Neural cell (in vitro differentiated cells): Measurements from ENCODE around the gene SMAD1. TPM values are rescaled to one million over a fixed set of nuclear protein-coding genes. Genes with fewer than 3 reads are reported as not detected.

Source experiments
- H2AFZ ChIP-seq: fragments of 200-600, 300-800 bp; sonication (generic), shearing (Covaris generic); 2 replicates; pipeline ENCODE4 v1.6.0; 2014; ENCODE audit warnings: low read depth, mild to moderate bottlenecking, antibody characterized with exemption, low read length, moderate library complexity
- H3F3A ChIP-seq: fragments of 200-600 bp; shearing (Covaris generic); 2 replicates; pipeline ENCODE4 v1.6.1; 2016; ENCODE audit warnings: mild to moderate bottlenecking, moderate library complexity, mixed read lengths, antibody characterized with exemption, low read length; ENCODE audit not compliant: insufficient read depth, poor library complexity, severe bottlenecking
- H3K27ac ChIP-seq: fragments of 200-600, 300-800 bp; sonication (generic), shearing (Covaris generic); 2 replicates; pipeline ENCODE4 v1.5.1; 2014; ENCODE audit warnings: mild to moderate bottlenecking, low read length, moderate library complexity
- H3K27me3 ChIP-seq: fragments of 300-800, 200-600 bp; sonication (generic), shearing (Covaris generic); 2 replicates; pipeline ENCODE4 v1.6.0; 2014; ENCODE audit warnings: mild to moderate bottlenecking, low read depth, low read length, moderate library complexity; ENCODE audit not compliant: insufficient read depth
- H3K36me3 ChIP-seq: fragments of 300-800, 200-600 bp; sonication (generic), shearing (Covaris generic); 2 replicates; pipeline ENCODE4 v1.5.1; 2014; ENCODE audit warnings: mild to moderate bottlenecking, antibody characterized with exemption, low read length, moderate library complexity; ENCODE audit not compliant: insufficient read depth
- H3K4me2 ChIP-seq: fragments of 300-800, 200-600 bp; sonication (generic), shearing (Covaris generic); 2 replicates; pipeline ENCODE4 v1.6.0; 2014; ENCODE audit warnings: mild to moderate bottlenecking, low read length
- H3K4me3 ChIP-seq: fragments of 300-800, 200-600 bp; sonication (generic), shearing (Covaris generic); 2 replicates; pipeline ENCODE4 v1.5.1; 2014; ENCODE audit warnings: mild to moderate bottlenecking, low read length, moderate library complexity
- H3K79me2 ChIP-seq: fragments of 200-600 bp; shearing (Covaris generic); replicated peaks from 2 replicates; pipeline ENCODE4 v1.6.0; 2014; ENCODE audit warnings: mild to moderate bottlenecking, low read length, moderate library complexity; ENCODE audit not compliant: insufficient read depth
- H3K9ac ChIP-seq: fragments of 300-800, 200-600 bp; sonication (generic), shearing (Covaris generic); 2 replicates; pipeline ENCODE4 v1.6.1; 2016; ENCODE audit warnings: mild to moderate bottlenecking, low read length, mixed read lengths
- H3K9me2 ChIP-seq: fragments of 200-600 bp; shearing (Covaris generic); 2 replicates; pipeline ENCODE4 v1.6.1; 2016; ENCODE audit warnings: mild to moderate bottlenecking, low read length, mixed read lengths; ENCODE audit not compliant: insufficient read depth
- H3K9me3 ChIP-seq: fragments of 200-600, 300-800 bp; sonication (generic), shearing (Covaris generic); 2 replicates; pipeline ENCODE4 v1.6.1; 2016; ENCODE audit warnings: mild to moderate bottlenecking, mixed run types, low read length, moderate library complexity, mixed read lengths
- H4K20me1 ChIP-seq: fragments of 200-600 bp; shearing (Covaris generic); 2 replicates; pipeline ENCODE4 v1.6.1; 2016; ENCODE audit warnings: mild to moderate bottlenecking, mixed run types; ENCODE audit not compliant: insufficient read depth
- EP300 ChIP-seq: fragments of 450-650 bp; conservative IDR thresholded peaks from 2 replicates; pipeline ENCODE4 v1.6.1; 2014; ENCODE audit warnings: antibody characterized with exemption, mild to moderate bottlenecking, moderate library complexity; ENCODE audit not compliant: poor library complexity, severe bottlenecking
- EZH2 ChIP-seq: fragments of 200-600, 300-800 bp; shearing (Covaris generic), sonication (generic); IDR thresholded peaks from 2 replicates; pipeline ENCODE4 v1.6.1; 2014; ENCODE audit warnings: antibody characterized with exemption, low read length, borderline replicate concordance, mild to moderate bottlenecking; ENCODE audit not compliant: insufficient read depth, poor library complexity, severe bottlenecking
- MXI1 ChIP-seq: fragments of 450-650 bp; conservative IDR thresholded peaks from 2 replicates; pipeline ENCODE4 v1.6.1; 2014; ENCODE audit warnings: antibody characterized with exemption, mild to moderate bottlenecking; ENCODE audit not compliant: poor library complexity, severe bottlenecking
- POLR2AphosphoS5 ChIP-seq: IDR thresholded peaks from 2 replicates; pipeline ENCODE4 v1.6.1; 2012
- RAD21 ChIP-seq: fragments of 450-650 bp; conservative IDR thresholded peaks from 2 replicates; pipeline ENCODE4 v1.6.1; 2014; ENCODE audit warnings: antibody characterized with exemption, mild to moderate bottlenecking, moderate library complexity
- SMC3 ChIP-seq: fragments of 450-650 bp; conservative IDR thresholded peaks from 2 replicates; pipeline ENCODE4 v1.6.1; 2014; ENCODE audit warnings: antibody characterized with exemption, mild to moderate bottlenecking, moderate library complexity; ENCODE audit not compliant: poor library complexity
- TAF1 ChIP-seq: IDR thresholded peaks from 2 replicates; pipeline ENCODE4 v1.6.1; 2012; ENCODE audit warnings: low read depth
- polyA plus RNA-seq: library from polyadenylated mRNA; depleted of rRNA; stranded (reverse); fragments of >200 nt; gene quantifications from 2 replicates; pipeline ENCODE4 v1.2.3, GENCODE V29; 2014
- TF ChIP-seq, protein P1 (sequence below): IDR thresholded peaks from 2 replicates; pipeline ENCODE4 v1.6.1; 2012; ENCODE audit warnings: borderline replicate concordance
- TF ChIP-seq, protein P2 (sequence below): fragments of 450-650 bp; IDR thresholded peaks from 2 replicates; pipeline ENCODE4 v1.5.1; 2014; ENCODE audit warnings: antibody characterized with exemption, mild to moderate bottlenecking, moderate library complexity; ENCODE audit not compliant: poor library complexity, severe bottlenecking

The SMAD1 gene
- polyA plus RNA-seq, 1 donor from 2014 or later, result 31.7 TPM

DNA sequence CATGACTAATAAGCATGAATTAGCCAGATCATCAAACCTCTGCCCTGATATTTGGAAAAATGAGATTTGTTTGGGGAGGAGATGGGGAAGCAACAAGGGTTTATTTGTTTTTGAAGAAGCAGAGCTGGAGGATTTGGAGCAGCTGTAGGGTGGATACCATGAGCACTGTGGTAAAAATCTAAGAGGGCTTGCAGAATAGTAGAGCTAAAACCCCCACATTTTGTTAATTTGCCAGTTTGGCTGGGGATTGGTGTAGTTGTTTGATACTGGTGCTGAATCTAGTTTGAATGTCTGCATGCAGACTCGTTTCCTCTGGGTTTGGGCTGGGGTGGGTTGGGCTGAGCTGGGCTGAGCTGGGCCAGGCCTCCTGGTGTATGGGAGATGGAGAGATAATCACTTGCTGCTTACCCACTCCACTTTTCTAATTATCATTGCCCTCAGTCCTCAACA lies 43.7 kb downstream of the SMAD1 start:
- H4K20me1 ChIP-seq, result no peaks in the 10 kb centered on the region
- no peaks in the 10 kb centered on the region for H3K9me2 ChIP-seq
- no peaks in the 10 kb centered on the region for H3K36me3 ChIP-seq
- H3K4me3 ChIP-seq, result no peak overlapping the region
- H3K27ac ChIP-seq, result no peak overlapping the region
- H3F3A ChIP-seq, result no peaks in the 10 kb centered on the region
- H3K9me3 ChIP-seq, result no peaks in the 10 kb centered on the region
- no peak overlapping the region for H3K4me2 ChIP-seq
- H3K9ac ChIP-seq, result no peak overlapping the region
- no peaks in the 10 kb centered on the region for H3K27me3 ChIP-seq
- H3K79me2 ChIP-seq, result peaks cover 13% of the 10 kb centered on the region
- TF ChIP-seq, protein P1, sequence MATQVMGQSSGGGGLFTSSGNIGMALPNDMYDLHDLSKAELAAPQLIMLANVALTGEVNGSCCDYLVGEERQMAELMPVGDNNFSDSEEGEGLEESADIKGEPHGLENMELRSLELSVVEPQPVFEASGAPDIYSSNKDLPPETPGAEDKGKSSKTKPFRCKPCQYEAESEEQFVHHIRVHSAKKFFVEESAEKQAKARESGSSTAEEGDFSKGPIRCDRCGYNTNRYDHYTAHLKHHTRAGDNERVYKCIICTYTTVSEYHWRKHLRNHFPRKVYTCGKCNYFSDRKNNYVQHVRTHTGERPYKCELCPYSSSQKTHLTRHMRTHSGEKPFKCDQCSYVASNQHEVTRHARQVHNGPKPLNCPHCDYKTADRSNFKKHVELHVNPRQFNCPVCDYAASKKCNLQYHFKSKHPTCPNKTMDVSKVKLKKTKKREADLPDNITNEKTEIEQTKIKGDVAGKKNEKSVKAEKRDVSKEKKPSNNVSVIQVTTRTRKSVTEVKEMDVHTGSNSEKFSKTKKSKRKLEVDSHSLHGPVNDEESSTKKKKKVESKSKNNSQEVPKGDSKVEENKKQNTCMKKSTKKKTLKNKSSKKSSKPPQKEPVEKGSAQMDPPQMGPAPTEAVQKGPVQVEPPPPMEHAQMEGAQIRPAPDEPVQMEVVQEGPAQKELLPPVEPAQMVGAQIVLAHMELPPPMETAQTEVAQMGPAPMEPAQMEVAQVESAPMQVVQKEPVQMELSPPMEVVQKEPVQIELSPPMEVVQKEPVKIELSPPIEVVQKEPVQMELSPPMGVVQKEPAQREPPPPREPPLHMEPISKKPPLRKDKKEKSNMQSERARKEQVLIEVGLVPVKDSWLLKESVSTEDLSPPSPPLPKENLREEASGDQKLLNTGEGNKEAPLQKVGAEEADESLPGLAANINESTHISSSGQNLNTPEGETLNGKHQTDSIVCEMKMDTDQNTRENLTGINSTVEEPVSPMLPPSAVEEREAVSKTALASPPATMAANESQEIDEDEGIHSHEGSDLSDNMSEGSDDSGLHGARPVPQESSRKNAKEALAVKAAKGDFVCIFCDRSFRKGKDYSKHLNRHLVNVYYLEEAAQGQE, result no peak
- TF ChIP-seq EP300, result no peak
- H2AFZ ChIP-seq, result no peak overlapping the region

DNA sequence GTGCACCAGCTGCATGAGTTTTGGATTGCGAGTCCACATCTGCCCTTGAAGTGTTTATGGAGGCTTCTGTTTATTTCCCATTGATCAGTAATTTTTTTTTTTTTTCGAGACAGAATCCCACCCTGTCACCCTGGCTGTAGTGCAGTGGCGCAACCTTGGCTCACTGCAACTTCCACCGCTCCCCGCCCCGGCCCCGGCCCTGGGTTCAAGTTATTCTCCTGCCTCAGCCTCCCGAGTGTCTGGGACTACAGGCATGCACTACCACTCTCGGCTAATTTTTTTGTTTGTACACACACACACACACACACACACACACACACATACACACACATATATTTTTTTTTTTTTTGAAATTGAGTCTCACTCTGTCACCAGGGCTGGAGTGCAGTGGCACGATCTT lies 46.1 kb downstream of the SMAD1 start:
- Histone ChIP-seq H3K9ac (no peak overlapping the region), H3K36me3 (no peaks in the 10 kb centered on the region), H3K27ac (no peak overlapping the region), H3K4me3 (no peak overlapping the region), H3F3A (no peaks in the 10 kb centered on the region), H2AFZ (no peak overlapping the region), H3K79me2 (peaks cover 2% of the 10 kb centered on the region), H3K4me2 (no peak overlapping the region), H4K20me1 (no peaks in the 10 kb centered on the region), H3K9me3 (no peaks in the 10 kb centered on the region), H3K9me2 (no peaks in the 10 kb centered on the region), H3K27me3 (no peaks in the 10 kb centered on the region)
- TF ChIP-seq EP300, result no peak
- no peak for TF ChIP-seq EZH2
- TF ChIP-seq, protein P2, sequence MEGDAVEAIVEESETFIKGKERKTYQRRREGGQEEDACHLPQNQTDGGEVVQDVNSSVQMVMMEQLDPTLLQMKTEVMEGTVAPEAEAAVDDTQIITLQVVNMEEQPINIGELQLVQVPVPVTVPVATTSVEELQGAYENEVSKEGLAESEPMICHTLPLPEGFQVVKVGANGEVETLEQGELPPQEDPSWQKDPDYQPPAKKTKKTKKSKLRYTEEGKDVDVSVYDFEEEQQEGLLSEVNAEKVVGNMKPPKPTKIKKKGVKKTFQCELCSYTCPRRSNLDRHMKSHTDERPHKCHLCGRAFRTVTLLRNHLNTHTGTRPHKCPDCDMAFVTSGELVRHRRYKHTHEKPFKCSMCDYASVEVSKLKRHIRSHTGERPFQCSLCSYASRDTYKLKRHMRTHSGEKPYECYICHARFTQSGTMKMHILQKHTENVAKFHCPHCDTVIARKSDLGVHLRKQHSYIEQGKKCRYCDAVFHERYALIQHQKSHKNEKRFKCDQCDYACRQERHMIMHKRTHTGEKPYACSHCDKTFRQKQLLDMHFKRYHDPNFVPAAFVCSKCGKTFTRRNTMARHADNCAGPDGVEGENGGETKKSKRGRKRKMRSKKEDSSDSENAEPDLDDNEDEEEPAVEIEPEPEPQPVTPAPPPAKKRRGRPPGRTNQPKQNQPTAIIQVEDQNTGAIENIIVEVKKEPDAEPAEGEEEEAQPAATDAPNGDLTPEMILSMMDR, result no peak
- TF ChIP-seq SMC3, result no peak
- TF ChIP-seq MXI1, result no peak
- TF ChIP-seq RAD21, result no peak
- TF ChIP-seq, protein P1, result no peak
- TF ChIP-seq TAF1, result no peak
- no peak for TF ChIP-seq POLR2AphosphoS5
